NCI-H524 treated with DMSO at 0.1 percent for 48 hours (cell line): ENCODE data around the gene HASPIN.

Experiments used
- DNase-seq: peaks from one replicate; lab custom pipeline; 2025; lab: John Stamatoyannopoulos, UW

The HASPIN gene

GRCh38 chr17:3735515-3735914 lies 11.8 kb downstream of the HASPIN start:
- no peak for DNase-seq

GRCh38 chr17:3738562-3739295 lies 15.0 kb downstream of the HASPIN start:
- DNase-seq = no peak

GRCh38 chr17:3739422-3740124 lies 15.9 kb downstream of the HASPIN start:
- DNase-seq = no peak

GRCh38 chr17:3740611-3741073 lies 16.9 kb downstream of the HASPIN start:
- no peak for DNase-seq

- no peak for DNase-seq
These were observed 20.3 kb downstream of the HASPIN start for GRCh38 chr17:3744014-3744413.

GRCh38 chr17:3745071-3745470 lies 21.4 kb downstream of the HASPIN start:
- no peak for DNase-seq

GRCh38 chr17:3747805-3748204 lies 24.1 kb downstream of the HASPIN start:
- no peak for DNase-seq

- DNase-seq = no peak
These were observed 24.9 kb downstream of the HASPIN start for GRCh38 chr17:3748576-3748975.

- no peak for DNase-seq
These were observed 26.6 kb downstream of the HASPIN start for GRCh38 chr17:3750296-3750695.

GRCh38 chr17:3750926-3751325 lies 27.2 kb downstream of the HASPIN start:
- DNase-seq = no peak

- no peak for DNase-seq
These were observed 28.1 kb downstream of the HASPIN start for GRCh38 chr17:3751836-3752235.

- no peak for DNase-seq
These were observed 29.9 kb downstream of the HASPIN start for GRCh38 chr17:3753624-3754023.

GRCh38 chr17:3754066-3754457 lies 30.4 kb downstream of the HASPIN start:
- no peak for DNase-seq

GRCh38 chr17:3754458-3755334 lies 31.0 kb downstream of the HASPIN start:
- DNase-seq = no peak

- no peak for DNase-seq
These were observed 31.8 kb downstream of the HASPIN start for GRCh38 chr17:3755335-3756030.

- no peak for DNase-seq
These were observed 36.0 kb downstream of the HASPIN start for GRCh38 chr17:3759597-3760216.

- DNase-seq = no peak
These were observed 37.6 kb downstream of the HASPIN start for GRCh38 chr17:3761036-3761917.

GRCh38 chr17:3761918-3762380 lies 38.2 kb downstream of the HASPIN start:
- no peak for DNase-seq

- no peak for DNase-seq
These were observed 39.4 kb downstream of the HASPIN start for GRCh38 chr17:3762922-3763776.
